Stimulated activated naive CD4-positive, alpha-beta T cell treated with Interleukin-2 at 50 U/mL for 16 hours (primary cell): Measurements from ENCODE around the gene MESD.

Experiments used
- DNase-seq: peaks from one replicate; lab custom pipeline; 2025; lab: John Stamatoyannopoulos, UW

MESD gene

GRCh38 chr15:81014446-81015093, 25.0 kb upstream of the MESD start:
- DNase-seq = no peak

DNA sequence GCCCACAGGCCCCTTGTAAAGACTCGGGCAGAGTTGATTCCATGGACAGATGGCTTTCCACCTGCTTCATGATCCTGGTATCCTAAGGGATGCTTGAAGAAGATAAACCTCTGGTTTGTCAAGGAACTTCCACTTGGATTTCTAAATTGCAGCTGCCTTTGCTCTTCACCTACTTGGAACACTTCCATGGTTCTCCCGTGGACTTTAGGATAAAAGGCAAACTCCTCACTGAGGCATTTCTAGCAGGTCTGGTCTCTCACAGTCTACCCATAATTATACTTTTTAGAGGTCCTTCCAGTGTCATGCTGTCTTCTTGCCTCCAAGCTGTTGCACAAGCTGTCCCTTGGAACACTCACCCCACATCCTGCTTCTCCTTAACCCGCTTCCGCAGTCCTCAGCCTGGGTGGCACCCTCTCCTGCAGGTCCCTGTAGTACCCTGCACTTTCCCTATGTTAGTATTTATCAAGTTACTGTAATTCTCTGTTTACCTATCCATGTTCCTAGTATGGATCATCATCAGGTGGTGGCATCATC, 23.8 kb upstream of the MESD start:
- DNase-seq = no peak

- no peak for DNase-seq
These were observed 23.0 kb upstream of the MESD start for GRCh38 chr15:81012588-81012987.

DNA sequence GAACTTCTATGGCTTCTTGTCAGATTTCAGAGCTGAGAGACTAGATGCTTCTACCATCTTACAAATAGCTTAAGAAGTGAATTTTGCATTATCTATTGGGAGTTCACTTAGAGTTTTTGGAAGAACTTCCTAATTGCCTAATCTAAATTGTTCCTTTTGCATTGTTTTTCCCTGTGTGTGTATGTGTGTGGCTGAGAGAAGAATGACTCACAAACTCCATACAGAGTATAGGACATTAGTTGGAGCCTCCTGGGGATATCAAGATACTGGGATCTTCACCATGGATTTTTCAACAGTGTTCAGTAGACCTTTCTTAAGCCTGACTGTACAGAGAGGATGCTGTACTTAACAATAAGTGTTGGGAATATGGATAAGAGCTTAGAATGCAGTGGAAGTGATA, 22.0 kb upstream of the MESD start:
- no peak for DNase-seq

DNA sequence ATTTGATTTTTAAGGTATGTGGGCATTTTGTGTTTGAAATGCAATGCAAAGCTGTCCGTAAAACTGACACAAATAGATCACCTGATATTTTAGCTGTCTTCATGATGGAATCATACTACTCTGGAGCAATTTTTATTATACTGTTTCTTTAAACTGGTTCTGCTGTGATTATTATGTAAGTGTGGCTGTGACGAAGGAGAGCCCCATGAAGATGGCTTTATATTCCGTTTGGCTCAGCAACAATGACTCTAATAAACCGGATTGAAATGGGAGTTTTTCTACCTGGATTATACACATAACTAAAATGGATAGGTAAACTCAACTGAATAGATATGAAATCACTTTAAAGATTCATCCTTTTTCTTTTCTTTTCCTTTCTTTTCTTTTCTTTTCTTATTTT, 20.5 kb upstream of the MESD start:
- no peak for DNase-seq

DNA sequence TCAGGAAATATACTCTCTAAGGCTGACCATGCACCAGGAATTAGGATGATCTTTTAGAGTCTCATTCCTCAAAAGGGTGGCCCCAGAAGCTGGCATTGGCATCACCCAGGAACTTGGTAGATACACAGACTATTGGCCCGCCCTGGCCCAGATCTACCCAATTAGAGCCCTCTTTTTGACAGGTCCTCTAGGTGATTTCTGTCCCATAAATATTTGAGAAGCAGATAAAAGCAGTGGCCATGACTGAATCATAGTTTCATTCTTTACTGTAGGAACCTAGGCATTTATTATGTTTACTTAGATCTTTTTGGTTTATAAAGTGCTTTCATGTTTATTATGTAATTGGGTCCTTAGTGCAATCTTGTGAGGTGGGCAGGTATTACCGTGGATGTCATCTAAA, 18.7 kb upstream of the MESD start:
- DNase-seq = no peak

DNA sequence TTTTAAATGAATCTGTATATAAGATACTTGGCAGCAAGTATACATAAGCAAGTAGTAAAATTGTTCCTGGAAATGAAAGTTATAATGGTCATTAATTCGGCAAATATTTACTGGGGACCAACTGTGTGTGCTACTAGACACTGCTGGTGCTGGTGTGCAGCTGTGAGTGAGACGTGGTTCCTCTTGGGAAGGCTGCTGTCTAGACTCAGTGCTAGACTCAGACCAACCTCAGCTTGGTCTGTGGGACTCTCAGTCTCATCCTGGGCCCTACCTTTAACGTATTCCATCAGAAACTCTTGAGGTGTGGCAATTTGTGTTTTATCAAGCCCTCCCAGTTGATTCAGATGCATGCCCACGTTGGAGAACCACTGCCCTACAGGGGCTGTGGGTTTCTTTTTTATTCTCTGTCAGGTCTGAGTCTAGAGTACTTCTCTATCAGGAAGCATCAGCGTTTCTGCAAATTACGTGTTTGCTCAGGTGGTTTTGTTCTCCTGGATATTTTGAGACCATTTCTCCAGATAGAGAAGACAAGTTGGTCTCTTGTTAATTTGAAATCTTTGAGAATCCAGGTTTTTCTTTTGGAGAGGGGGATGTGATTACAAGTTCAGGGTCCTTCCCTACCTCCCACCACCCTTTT, 17.9 kb upstream of the MESD start:
- no peak for DNase-seq

DNA sequence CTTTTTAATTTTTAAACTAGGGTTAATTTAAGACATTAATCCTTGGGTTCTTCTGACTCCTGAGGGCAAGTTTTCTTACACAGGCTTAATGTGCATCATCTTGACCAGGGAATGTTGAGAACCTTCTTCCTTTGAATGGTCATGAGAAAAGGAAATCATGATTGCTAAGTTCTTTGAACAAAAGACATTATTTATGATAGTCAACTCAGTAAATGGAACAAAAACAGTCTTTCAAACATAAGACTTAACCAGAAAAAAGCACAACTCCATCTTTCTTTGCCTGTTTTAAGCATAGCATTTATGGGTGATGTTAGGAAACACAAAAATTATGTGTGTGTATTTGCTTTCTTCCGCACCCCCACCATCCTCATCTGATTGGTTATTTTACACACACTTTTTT, 16.5 kb upstream of the MESD start:
- DNase-seq = no peak

- DNase-seq = no peak
These were observed 13.4 kb upstream of the MESD start for GRCh38 chr15:81003097-81003350.

GRCh38 chr15:81002331-81003096, 12.9 kb upstream of the MESD start:
- no peak for DNase-seq

DNA sequence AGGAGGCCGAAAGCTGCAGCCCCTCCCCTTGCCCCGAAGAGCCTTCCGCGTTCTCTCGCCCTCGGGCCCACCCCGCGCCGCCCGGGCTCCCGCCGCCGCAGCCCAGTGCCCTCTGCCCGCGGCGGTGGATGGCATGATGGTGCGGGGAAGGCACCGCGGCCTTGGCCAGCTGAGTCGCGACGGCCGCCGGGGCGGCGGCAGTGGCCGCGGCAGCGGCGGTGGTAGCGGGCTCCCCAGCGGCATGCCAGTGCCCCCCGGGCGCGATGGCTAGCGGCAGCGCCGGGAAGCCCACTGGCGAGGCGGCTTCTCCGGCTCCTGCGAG, 12.4 kb upstream of the MESD start:
- no peak for DNase-seq

DNA sequence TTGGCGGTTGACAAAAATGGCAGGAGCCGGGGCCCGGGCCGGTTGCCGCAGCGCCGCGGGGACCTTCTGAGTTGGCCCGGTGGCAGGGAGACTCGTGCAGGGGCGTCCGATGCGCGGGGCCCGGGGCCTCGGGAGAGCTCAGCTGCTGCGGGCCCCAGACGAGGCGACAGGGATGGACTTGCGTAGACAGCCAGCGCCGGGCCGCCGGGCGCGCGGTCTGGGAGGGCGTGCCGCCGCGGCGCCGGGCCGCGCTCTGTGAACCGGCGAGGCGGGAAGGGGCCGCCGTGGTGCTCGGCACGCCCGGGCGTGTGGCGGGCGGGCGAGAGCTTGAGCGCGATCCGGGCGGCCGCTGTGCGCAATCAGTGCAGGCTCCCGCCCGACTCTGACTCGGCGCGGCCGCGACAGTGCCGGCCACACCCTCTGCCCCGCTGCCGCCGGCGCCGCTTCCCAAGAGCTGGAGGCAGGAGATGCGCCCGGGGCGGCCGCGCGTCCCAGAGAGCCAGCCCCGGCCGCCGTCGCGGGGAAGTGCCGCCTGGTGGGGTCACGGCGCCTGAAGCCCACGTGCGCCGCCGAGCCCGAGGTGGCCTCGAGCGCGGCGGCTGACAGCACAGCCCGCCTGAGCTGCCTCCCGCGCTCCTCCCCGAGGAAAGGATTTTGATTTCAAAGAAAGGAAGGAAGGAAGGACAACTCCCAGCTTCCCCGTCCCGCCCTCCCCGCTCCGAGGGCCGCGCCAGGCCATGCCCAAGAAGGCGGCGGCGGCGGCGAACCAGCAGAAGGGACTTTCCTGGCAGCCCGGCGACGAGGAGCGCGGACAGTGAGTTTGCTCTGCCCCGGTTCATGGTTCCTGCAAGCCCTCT, 11.8 kb upstream of the MESD start:
- DNase-seq = peak; percentile 45

DNA sequence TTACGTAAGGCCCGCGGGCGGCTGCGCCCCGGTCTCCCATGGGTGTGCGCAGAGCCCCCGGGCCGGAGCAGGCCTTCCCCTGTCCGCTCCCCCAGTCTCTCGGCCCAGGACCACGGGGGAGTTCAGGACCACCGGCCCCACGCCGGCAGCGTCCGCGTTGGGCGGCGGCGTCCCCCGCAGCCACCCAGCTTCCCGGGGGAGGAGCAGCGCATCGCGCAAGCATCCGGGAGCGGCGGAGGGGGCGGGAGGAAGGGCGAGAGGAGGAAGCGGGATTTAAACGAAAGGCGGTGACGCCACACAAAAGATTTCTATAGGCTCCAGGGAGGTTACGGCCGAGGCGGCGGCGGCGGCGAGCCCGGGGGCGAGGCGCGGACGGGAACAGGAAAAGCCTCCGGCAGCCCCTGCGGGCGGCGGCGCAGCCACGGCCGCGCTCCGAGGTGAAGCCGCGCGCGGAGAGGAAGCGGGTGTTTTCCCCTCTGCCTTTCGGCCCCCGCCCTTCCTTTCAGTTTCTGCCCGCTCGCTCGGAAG, 11.1 kb upstream of the MESD start, which contains the start of gene TLNRD1:
TSS of gene TLNRD1 (plus strand) at position 300 of the 528 bp plus-strand sequence. CDS start 1,349 bp downstream, outside the sequence.
- DNase-seq = peak; percentile 81

DNA sequence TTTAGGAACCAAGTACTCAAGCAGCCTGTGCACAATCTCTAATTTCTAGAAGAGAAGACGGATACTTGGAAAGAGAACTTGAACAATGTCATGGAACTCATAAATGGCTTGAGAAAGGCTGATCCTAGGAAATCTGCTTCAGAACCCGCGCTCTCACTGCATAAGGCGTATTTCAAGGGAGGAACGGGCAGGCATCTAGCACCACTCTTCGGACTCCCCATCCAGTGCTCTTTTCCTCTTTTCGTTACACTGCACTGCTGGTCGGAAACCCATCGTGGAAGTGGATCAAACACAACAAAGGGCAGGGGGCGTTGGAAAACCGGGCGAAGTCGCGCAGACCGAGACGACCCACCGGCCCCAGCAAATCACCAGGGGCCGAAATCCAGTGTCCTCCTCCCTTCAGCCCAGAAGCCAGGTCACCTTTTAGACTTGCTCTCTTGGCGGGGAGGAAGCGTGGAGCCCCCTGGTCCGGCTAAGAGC, 10.6 kb upstream of the MESD start:
- DNase-seq = no peak

GRCh38 chr15:80999623-81000036, 10.0 kb upstream of the MESD start:
- DNase-seq = peak; percentile 63

DNA sequence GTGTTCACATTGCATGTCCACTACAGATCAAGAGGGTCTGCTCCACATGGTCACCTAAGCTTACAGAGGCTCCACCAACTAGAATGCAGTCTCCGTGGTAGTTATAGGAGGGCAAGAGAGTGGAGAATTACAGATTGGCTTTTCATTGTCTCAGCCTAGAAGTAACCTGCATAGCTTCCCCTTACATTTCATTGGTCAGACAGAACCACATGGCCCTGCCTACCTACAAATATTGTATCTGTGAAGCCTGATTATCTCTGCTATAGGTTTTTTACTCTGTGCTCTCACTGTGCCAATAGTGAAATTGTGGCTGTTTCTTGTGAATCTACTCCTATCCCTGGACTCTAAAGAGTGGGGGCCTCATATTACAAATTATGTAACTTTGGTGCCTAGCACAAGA, 8.6 kb upstream of the MESD start:
- no peak for DNase-seq

DNA sequence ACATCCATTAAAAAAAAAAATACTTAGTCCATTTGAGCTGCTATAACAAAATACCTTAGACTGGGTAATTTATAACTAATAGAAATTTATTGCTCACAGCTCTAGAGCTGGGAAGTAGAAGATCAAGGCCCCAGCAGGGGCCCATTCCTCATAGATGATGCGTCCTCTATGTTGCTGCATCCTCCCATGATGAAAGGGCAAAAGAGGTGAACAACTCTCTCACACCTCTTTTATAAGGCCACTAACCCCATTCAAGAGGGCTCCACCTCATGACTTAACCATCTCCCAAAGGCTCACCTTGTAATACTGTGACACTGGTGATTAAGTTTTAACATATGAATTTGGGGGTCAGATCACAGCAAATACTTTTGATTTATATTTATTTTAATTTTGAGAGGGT, 8.1 kb upstream of the MESD start:
- DNase-seq = no peak

DNA sequence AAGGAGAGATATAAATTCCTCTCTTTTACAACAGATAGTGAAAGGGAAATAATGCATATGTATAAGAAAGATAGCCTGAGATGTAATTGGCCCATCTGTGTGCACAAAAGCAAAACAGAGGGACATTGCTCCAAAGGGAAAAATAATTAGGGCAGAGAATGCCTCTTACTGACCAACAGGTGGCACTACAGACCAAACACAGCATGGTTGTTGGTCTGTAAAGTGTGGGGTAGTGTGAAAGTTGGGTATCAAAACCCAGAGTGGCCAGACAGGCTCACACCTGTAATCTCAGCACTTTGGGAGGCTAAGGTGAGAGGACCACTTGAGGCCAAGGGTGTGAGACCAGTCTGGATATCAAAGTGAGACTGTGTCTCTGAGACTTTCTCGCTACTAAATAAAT, 6.6 kb upstream of the MESD start:
- DNase-seq = no peak

DNA sequence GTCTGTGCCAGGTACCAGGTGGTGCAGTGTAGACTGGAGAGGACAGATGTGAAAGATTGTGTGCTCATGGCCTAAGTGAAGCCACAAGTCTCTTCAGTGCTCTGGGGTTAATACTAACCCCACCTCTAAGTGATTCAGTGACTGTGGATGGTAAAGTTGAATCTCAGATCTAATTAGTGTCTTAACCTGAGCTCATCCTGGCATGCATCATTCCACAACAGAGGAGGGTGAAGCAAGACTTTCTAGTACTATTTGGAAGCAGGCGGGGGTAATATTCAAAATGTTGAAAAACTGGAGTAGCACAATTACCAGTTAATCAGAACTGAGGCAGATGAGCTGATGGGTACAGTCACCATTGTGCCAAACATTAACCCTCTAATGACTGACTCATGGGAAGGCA, 2.8 kb upstream of the MESD start:
- DNase-seq = no peak

- DNase-seq = no peak
These were observed 2.4 kb upstream of the MESD start for GRCh38 chr15:80992006-80992405.

DNA sequence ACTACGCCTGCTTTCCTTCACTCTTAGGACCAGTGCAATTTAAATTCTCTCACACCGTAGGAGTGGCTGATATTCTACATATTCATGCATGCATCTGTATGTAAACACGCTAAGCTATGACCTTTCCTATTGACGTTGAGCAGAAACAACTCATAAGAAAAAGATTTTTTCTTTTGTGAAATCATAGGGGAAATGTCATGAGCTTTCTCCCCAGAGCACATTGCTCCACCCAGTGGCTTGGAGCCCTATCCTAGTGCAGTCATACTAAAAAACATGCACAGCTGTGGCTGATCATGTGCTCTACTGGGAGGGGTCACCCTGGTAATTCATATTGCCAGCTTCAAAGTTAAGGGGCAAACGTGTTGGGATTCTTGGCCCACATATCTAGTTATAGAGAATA, 1.8 kb upstream of the MESD start:
- no peak for DNase-seq

DNA sequence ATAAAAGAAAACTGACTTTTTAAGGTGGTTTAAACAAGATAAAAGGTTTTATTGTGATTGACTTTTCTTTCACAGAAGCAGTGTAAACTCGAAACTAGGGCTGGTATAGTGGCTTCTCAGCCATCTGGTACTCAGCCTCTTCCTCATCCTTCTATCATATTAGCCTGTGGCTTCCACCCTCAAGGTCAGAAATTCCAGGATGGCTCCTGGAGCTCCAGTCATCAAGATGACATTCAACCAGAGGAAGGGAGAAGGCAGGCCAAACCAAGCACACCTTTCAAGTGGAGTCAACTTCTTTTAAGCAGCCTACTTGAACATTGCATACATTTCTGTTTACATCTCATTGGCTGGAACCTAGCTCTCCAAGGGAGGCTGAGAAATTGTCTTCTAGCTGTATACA, 1.3 kb upstream of the MESD start:
- no peak for DNase-seq
